Sigmoid colon (tissue), 7 donors: ENCODE measurements around the gene SLC16A3. TPM values are rescaled to one million over a fixed set of nuclear protein-coding genes. Genes with fewer than 3 reads are reported as not detected.

Experiments used
- DNase-seq: peaks from one replicate; pipeline ENCODE4 v3.0.0-alpha.2; 2019
- H3K27ac ChIP-seq, 4 donors: fragments of 200-600 bp; sonication (generic); one replicate each; pipeline ENCODE4 v1.5.1; 2016 to 2019; ENCODE audit warnings: mild to moderate bottlenecking in 1 of 4
- H3K27me3 ChIP-seq, 3 donors: fragments of 200-600 bp; sonication (generic); one replicate each; pipeline ENCODE4 v1.5.1; 2019; ENCODE audit warnings: mild to moderate bottlenecking in 1 of 3
- H3K36me3 ChIP-seq, 4 donors: fragments of 200-600 bp; sonication (generic); one replicate each; pipeline ENCODE4 v1.5.1; 2016 to 2019
- H3K4me1 ChIP-seq, 4 donors: fragments of 200-600 bp; sonication (generic); one replicate each; pipeline ENCODE4 v1.5.1; 2017 to 2019
- H3K4me3 ChIP-seq, 4 donors: fragments of 200-600 bp; sonication (generic); one replicate each; pipeline ENCODE4 v1.5.1; 2017 to 2019; ENCODE audit warnings: mild to moderate bottlenecking in 2 of 4, moderate library complexity in 1 of 4
- H3K9me3 ChIP-seq, 4 donors: fragments of 200-600 bp in 3 of 4; sonication (generic) in 3 of 4; one replicate each; pipeline versions ENCODE4 v1.5.1 to v1.6.1; 2013 to 2019
- CTCF ChIP-seq, 4 experiments: fragments of 450-650 bp in 3 of 4; fragments of 200-600 bp in 1 of 4; IDR thresholded peaks; one replicate each; pipeline ENCODE4 v1.5.1; 2016 to 2019; ENCODE audit warnings: antibody characterized with exemption in 4 of 4, mild to moderate bottlenecking in 3 of 4, moderate library complexity in 2 of 4
- EP300 ChIP-seq, 4 donors: sonication (generic); formaldehyde crosslinking; IDR thresholded peaks; one replicate each; pipeline ENCODE4 v1.6.1; 2017; ENCODE audit warnings: antibody characterized with exemption in 4 of 4
- POLR2A ChIP-seq, 2 donors: fragments of 450-650 bp; IDR thresholded peaks; one replicate each; pipeline ENCODE4 v1.6.1; 2016; ENCODE audit warnings: antibody characterized with exemption in 2 of 2, mild to moderate bottlenecking in 2 of 2, moderate library complexity in 2 of 2
- POLR2AphosphoS5 ChIP-seq, 4 donors: sonication (generic); formaldehyde crosslinking; IDR thresholded peaks; one replicate each; pipeline ENCODE4 v1.6.1; 2017; ENCODE audit warnings: antibody characterized with exemption in 4 of 4
- WGBS, 2 donors: extraction: QIAGEN DNeasy Blood & Tissue Kit; methylation state at CpG; one replicate each; pipeline ENCODE4 v1.1.7; 2013; 5-methylcytosine and 5-hydroxymethylcytosine counted together
- intact Hi-C: fragments of 100-400 bp; cut with DNase I; formaldehyde crosslinking; loops from one replicate; pipeline ENCODE4 v1.15.1; 2023
- polyA plus RNA-seq, 3 donors: library from polyadenylated mRNA; stranded (reverse); fragments of 200-250 nt; gene quantifications; one replicate each; pipeline ENCODE4 v1.2.3, GENCODE V29; 2013
- total RNA-seq, 4 donors: library from RNA; depleted of rRNA; stranded (reverse); fragments of >200 nt; gene quantifications; one replicate each; pipeline ENCODE4 v1.1.0, GENCODE V29; 2016
- donor health status: healthy with polysubstance abuse.
- donor health status: Bipolar disorder and iron deficiency.
- donor health status: healthy.

The SLC16A3 gene
- total and polyA plus RNA-seq, 7 donors = 9.6 to 140 (median 12.6) TPM

GRCh38 chr17:82245134-82246039 lies 16.5 kb downstream of the SLC16A3 start:
- TF ChIP-seq POLR2AphosphoS5 (IDR thresholded peaks at IDR 0.05) (no peak), CTCF (IDR thresholded peaks at IDR 0.05) (no peak), POLR2A (IDR thresholded peaks at IDR 0.05) (no peak), EP300 (IDR thresholded peaks at IDR 0.05) (no peak)
- Histone ChIP-seq H3K36me3 (peaks cover 39 to 71% (median 47%) of the 10 kb centered on the region in 4 donors), H3K27ac (peak overlapping the region; percentile 79 to 90 (median 86)), H3K4me3 (no peak overlapping the region), H3K9me3 (no peaks in the 10 kb centered on the region), H3K4me1 (peaks cover 0 to 86% (median 80%) of the 10 kb centered on the region in 4 donors), H3K27me3 (no peaks in the 10 kb centered on the region)
- peak; percentile 73 for DNase-seq
- intact Hi-C loops = loop anchor here (2.0 kb wide), 1 partner anchor 21 kb away; no protein-coding TSS in a partner anchor
- WGBS, 2 donors = 90 to 93% methylated on average over 47 of the region's 47 CpGs

- Histone ChIP-seq H3K27me3 (no peaks in the 10 kb centered on the region), H3K9me3 (no peaks in the 10 kb centered on the region), H3K27ac (peak overlapping the region; percentile 79 to 90 (median 86)), H3K4me1 (peaks cover 0 to 86% (median 78%) of the 10 kb centered on the region in 4 donors), H3K36me3 (peaks cover 45 to 77% (median 53%) of the 10 kb centered on the region in 4 donors), H3K4me3 (no peak overlapping the region)
- DNase-seq = peak; percentile 59
- TF ChIP-seq EP300 (IDR thresholded peaks at IDR 0.05) (no peak), POLR2AphosphoS5 (IDR thresholded peaks at IDR 0.05) (no peak), POLR2A (IDR thresholded peaks at IDR 0.05) (no peak), CTCF (IDR thresholded peaks at IDR 0.05) (no peak)
- 94% methylated on average over 5 of the region's 5 CpGs for WGBS, 2 donors
- intact Hi-C loops = loop anchor here (2.0 kb wide), 1 partner anchor 21 kb away; no protein-coding TSS in a partner anchor
Observed at GRCh38 chr17:82246040-82246364, 17.2 kb downstream of the SLC16A3 start.

GRCh38 chr17:82246365-82247181 lies 17.7 kb downstream of the SLC16A3 start:
- intact Hi-C loops = loop anchor here (2.0 kb wide), 1 partner anchor 20 kb away; no protein-coding TSS in a partner anchor
- no peak for DNase-seq
- no peak overlapping the region for H3K4me3 ChIP-seq
- peaks cover 0 to 82% (median 73%) of the 10 kb centered on the region in 4 donors for H3K4me1 ChIP-seq
- 63 to 64% methylated on average over 27 of the region's 27 CpGs for WGBS, 2 donors
- peaks cover 50 to 83% (median 59%) of the 10 kb centered on the region in 4 donors for H3K36me3 ChIP-seq
- H3K27me3 ChIP-seq = no peaks in the 10 kb centered on the region
- H3K27ac ChIP-seq = peak overlapping the region; percentile 79 to 90 (median 86)
- no peaks in the 10 kb centered on the region for H3K9me3 ChIP-seq
- no peak for TF ChIP-seq POLR2A (IDR thresholded peaks at IDR 0.05)
- TF ChIP-seq POLR2AphosphoS5 (IDR thresholded peaks at IDR 0.05) = peak in 1 of 4 donors; percentile 8

- intact Hi-C loops = loop anchor here (2.0 kb wide), 1 partner anchor 19 kb away; no protein-coding TSS in a partner anchor
- peak; percentile 81 for DNase-seq
- Histone ChIP-seq H3K9me3 (no peaks in the 10 kb centered on the region), H3K36me3 (peaks cover 58 to 90% (median 66%) of the 10 kb centered on the region in 4 donors), H3K27ac (peak overlapping the region; percentile 79 to 90 (median 86)), H3K4me1 (peaks cover 0 to 75% (median 66%) of the 10 kb centered on the region in 4 donors), H3K27me3 (no peaks in the 10 kb centered on the region), H3K4me3 (no peak overlapping the region)
- no peak for TF ChIP-seq POLR2AphosphoS5 (IDR thresholded peaks at IDR 0.05)
- 64 to 70% methylated on average over 22 of the region's 22 CpGs for WGBS, 2 donors
Observed at GRCh38 chr17:82247182-82247823, 18.5 kb downstream of the SLC16A3 start.
